Endothelial cell of umbilical vein (primary cell): ENCODE data around the gene TNFRSF21. TPM values are rescaled to one million over a fixed set of nuclear protein-coding genes. Genes with fewer than 3 reads are reported as not detected.

Experiments used
- BruUV-seq: library from RNA; stranded (reverse); fragments of 400-500 nt; replicated peaks from 2 replicates; lab custom pipeline; 2021; lab: Mats Ljungman, UMichigan
- CTCF ChIA-PET: fragments of 300-600, 350-600 bp; sonication (Branson Sonifier 250); formaldehyde crosslinking; loops from one replicate; lab custom pipeline; 2021; ENCODE audit warnings: antibody characterized with exemption, inconsistent platforms; lab: Charles Lee
- POLR2A ChIA-PET: fragments of 300-600, 350-600 bp; sonication (Branson Sonifier 250); formaldehyde crosslinking; loops from one replicate; lab custom pipeline; 2021; ENCODE audit warnings: antibody characterized with exemption, inconsistent platforms; lab: Charles Lee
- DNase-seq: peaks from one replicate; pipeline ENCODE4 v3.0.0-alpha.2; 2011; ENCODE audit warnings: low read depth, low spot score
- FAIRE-seq: peaks from 2 replicates; lab custom pipeline; 2011; peaks lifted over from hg19 to GRCh38; lab: Jason Lieb, UNC
- H2AFZ ChIP-seq: 2 replicates; pipeline ENCODE4 v1.6.0; 2012; ENCODE audit warnings: low read depth, low read length, control low read depth, inconsistent platforms
- H3K27ac ChIP-seq: 2 replicates; pipeline ENCODE4 v1.5.1; 2011; ENCODE audit warnings: low read depth, mild to moderate bottlenecking, control low read depth, low read length, moderate library complexity; ENCODE audit not compliant: insufficient read depth
- H3K27me3 ChIP-seq, 2 experiments: 2 replicates each; pipeline versions ENCODE4 v1.6.0 to v1.6.1; 2011; ENCODE audit warnings: low read length in 2 of 2, mixed read lengths in 1 of 2; ENCODE audit not compliant: control insufficient read depth in 2 of 2, insufficient read depth in 2 of 2
- H3K36me3 ChIP-seq, 2 experiments: 2 replicates in 1 of 2; 3 replicates in 1 of 2; pipeline ENCODE4 v1.5.1; 2011; ENCODE audit warnings: low read length in 2 of 2, mild to moderate bottlenecking in 1 of 2, moderate library complexity in 1 of 2; ENCODE audit not compliant: control insufficient read depth in 2 of 2, insufficient read depth in 2 of 2; ENCODE audit errors: extremely low read depth in 1 of 2
- H3K4me1 ChIP-seq: 3 replicates; pipeline ENCODE4 v1.5.1; 2011; ENCODE audit warnings: mild to moderate bottlenecking, low read length; ENCODE audit not compliant: control insufficient read depth, insufficient read depth; ENCODE audit errors: extremely low read depth
- H3K4me2 ChIP-seq: 2 replicates; pipeline ENCODE4 v1.6.1; 2011; ENCODE audit warnings: low read length, control low read depth, mixed read lengths; ENCODE audit not compliant: insufficient read depth
- H3K4me3 ChIP-seq, 3 experiments: fragments of 200-600 bp in 1 of 3; sonication (generic), shearing (Covaris generic) in 1 of 3; replicated peaks in 1 of 3; 2 replicates each; pipeline ENCODE4 v1.5.1; 2011 to 2016; ENCODE audit warnings: control low read depth in 3 of 3, low read length in 3 of 3, mild to moderate bottlenecking in 2 of 3, inconsistent platforms in 1 of 3, low read depth in 1 of 3, moderate library complexity in 1 of 3; ENCODE audit not compliant: insufficient read depth in 1 of 3
- H3K79me2 ChIP-seq: 2 replicates; pipeline ENCODE4 v1.6.0; 2012; ENCODE audit warnings: low read length, inconsistent platforms; ENCODE audit not compliant: control insufficient read depth, insufficient read depth
- H3K9ac ChIP-seq: replicated peaks from 2 replicates; pipeline ENCODE3; 2011; ENCODE audit warnings: low read length, control low read depth; ENCODE audit not compliant: insufficient read depth; ENCODE audit errors: extremely low read depth
- H3K9me1 ChIP-seq: replicated peaks from 3 replicates; pipeline ENCODE4 v1.6.0; 2011; ENCODE audit warnings: mild to moderate bottlenecking, low read length; ENCODE audit not compliant: control insufficient read depth, insufficient read depth; ENCODE audit errors: extremely low read depth
- H3K9me3 ChIP-seq: replicated peaks from 2 replicates; pipeline ENCODE4 v1.5.1; 2012; ENCODE audit warnings: low read length, inconsistent platforms; ENCODE audit not compliant: control insufficient read depth, insufficient read depth
- H4K20me1 ChIP-seq: replicated peaks from 2 replicates; pipeline ENCODE3; 2011; ENCODE audit warnings: mild to moderate bottlenecking, low read length; ENCODE audit not compliant: control insufficient read depth, insufficient read depth; ENCODE audit errors: extremely low read depth
- CTCF ChIP-seq, 2 donors: IDR thresholded peaks; 1 replicate in 1 of 2; 2 replicates in 1 of 2; pipeline ENCODE4 v1.5.1; 2011; ENCODE audit warnings: low read length in 2 of 2, mild to moderate bottlenecking in 2 of 2, moderate library complexity in 2 of 2, control low read depth in 1 of 2, inconsistent platforms in 1 of 2, low read depth in 1 of 2; ENCODE audit not compliant: insufficient read depth in 1 of 2; ENCODE audit errors: extremely low read depth in 1 of 2
- EZH2 ChIP-seq: IDR thresholded peaks from 2 replicates; pipeline ENCODE4 v1.6.1; 2012; ENCODE audit warnings: borderline replicate concordance, low read depth, mild to moderate bottlenecking, moderate library complexity, low read length, inconsistent platforms; ENCODE audit not compliant: severe bottlenecking
- FOS ChIP-seq: IDR thresholded peaks from 2 replicates; pipeline ENCODE4 v1.6.1; 2011; ENCODE audit warnings: mild to moderate bottlenecking, low read length, moderate library complexity, borderline replicate concordance; ENCODE audit not compliant: insufficient read depth
- GATA2 ChIP-seq: IDR thresholded peaks from 2 replicates; pipeline ENCODE4 v1.7.0; 2011; ENCODE audit warnings: low read depth, mild to moderate bottlenecking, moderate library complexity, mixed read lengths, low read length; ENCODE audit not compliant: insufficient read length, insufficient read depth
- JUN ChIP-seq: IDR thresholded peaks from 2 replicates; pipeline ENCODE4 v1.6.1; 2011; ENCODE audit warnings: borderline replicate concordance, low read depth; ENCODE audit not compliant: insufficient read length, insufficient read depth
- MAX ChIP-seq: IDR thresholded peaks from 2 replicates; pipeline ENCODE4 v1.6.1; 2011; ENCODE audit not compliant: insufficient read depth, insufficient read length
- MYC ChIP-seq: IDR thresholded peaks from one replicate; pipeline ENCODE4 v1.6.1; 2011; ENCODE audit warnings: mild to moderate bottlenecking, low read depth, low read length
- POLR2A ChIP-seq: IDR thresholded peaks from 2 replicates; pipeline ENCODE4 v1.6.1; 2012; ENCODE audit warnings: low read depth, mild to moderate bottlenecking, control low read depth, low read length
- POLR2AphosphoS5 ChIP-seq: IDR thresholded peaks from 2 replicates; pipeline ENCODE4 v1.6.1; 2012; ENCODE audit warnings: low read depth, mild to moderate bottlenecking, control low read depth, low read length, moderate library complexity; ENCODE audit not compliant: insufficient read depth
- dilution Hi-C: fragments of 300-500 bp; cut with MboI; formaldehyde crosslinking; loops from one replicate; pipeline ENCODE4 v1.15.0; 2019; ENCODE audit warnings: low sequenced_read_pairs; ENCODE audit not compliant: extremely low pct_ligation_motif_present
- intact Hi-C: fragments of 100-400 bp; cut with micrococcal nuclease; formaldehyde crosslinking; loops from one replicate; pipeline ENCODE4 v1.10.0; 2022
- polyA plus RNA-seq, 4 experiments: library from polyadenylated mRNA; depleted of rRNA in 3 of 4; stranded (reverse) in 3 of 4; unstranded in 1 of 4; fragments of >200 nt; gene quantifications; 2 replicates each; pipeline versions ENCODE4 v1.2.1 to v1.2.3, GENCODE V29; 2011 to 2012; ENCODE audit warnings: missing spikeins in 1 of 4
- total RNA-seq: library from RNA; stranded (reverse); gene quantifications from 2 replicates; pipeline ENCODE4 v1.2.3, GENCODE V29; 2021

The TNFRSF21 gene
- total and polyA plus RNA-seq, 2 donors (not counting 3 experiments of a cell fraction or from before 2014, with no cell fraction given) = 26.0 to 40.6 TPM

- no peaks in the 10 kb centered on the region for H3K36me3 ChIP-seq
- no peak overlapping the region for H3K27ac ChIP-seq
- CTCF ChIA-PET = no interaction called here
- no peaks in the 10 kb centered on the region for H4K20me1 ChIP-seq
- no peak for FAIRE-seq
- H2AFZ ChIP-seq = no peak overlapping the region
- H3K9ac ChIP-seq = no peak overlapping the region
- intact Hi-C loops = no loop called here
- no peak overlapping the region for H3K4me2 ChIP-seq
- H3K79me2 ChIP-seq = no peaks in the 10 kb centered on the region
- H3K4me1 ChIP-seq = no peaks in the 10 kb centered on the region
- no peaks in the 10 kb centered on the region for H3K9me1 ChIP-seq
- TF ChIP-seq MAX (no peak), MYC (no peak), FOS (no peak), POLR2A (no peak)
- BruUV-seq = no TSS peak
- H3K27me3 ChIP-seq = peaks cover 0 to 3% of the 10 kb centered on the region in 2 experiments
- no peaks in the 10 kb centered on the region for H3K9me3 ChIP-seq
- dilution Hi-C loops = no loop called here
- no peak for DNase-seq
- no peak overlapping the region for H3K4me3 ChIP-seq
- POLR2A ChIA-PET = no interaction called here
Observed at GRCh38 chr6:47357827-47358226, 48.1 kb upstream of the TNFRSF21 start.

DNA sequence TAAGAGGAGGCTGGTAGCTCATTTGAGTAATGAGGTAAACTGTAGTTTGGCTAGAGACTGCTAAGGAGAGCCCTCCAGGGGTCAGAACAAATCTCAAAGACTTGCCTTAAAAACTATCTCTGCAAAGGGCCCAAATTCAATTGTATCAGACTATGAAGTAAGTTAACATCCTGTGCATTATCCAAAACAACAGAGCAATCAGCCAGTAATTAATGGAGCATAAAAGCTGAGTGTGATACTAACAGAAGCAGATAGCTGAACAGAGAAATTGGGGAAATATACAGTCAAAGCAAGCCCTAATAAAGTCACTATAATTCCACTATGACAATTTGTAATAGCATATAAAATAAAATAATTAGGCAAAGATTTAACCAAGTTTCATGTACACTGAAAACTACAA is 45.8 kb upstream of the TNFRSF21 start:
- H3K27ac ChIP-seq = no peak overlapping the region
- no peaks in the 10 kb centered on the region for H3K4me1 ChIP-seq
- intact Hi-C loops (no loop called here), dilution Hi-C loops (no loop called here)
- no peaks in the 10 kb centered on the region for H3K9me3 ChIP-seq
- TF ChIP-seq CTCF (IDR thresholded peaks at IDR 0.05; ENCODE audit: extremely low read depth in 1 of 2, insufficient read depth in 1 of 2, low read depth in 1 of 2, low read length in 2 of 2) = no peak
- TF ChIP-seq POLR2AphosphoS5 = no peak
- no peak for TF ChIP-seq FOS
- TF ChIP-seq MYC = no peak
- TF ChIP-seq MAX = no peak
- no peak for TF ChIP-seq POLR2A
- TF ChIP-seq GATA2 = no peak
- TF ChIP-seq EZH2 = no peak
- no peak for TF ChIP-seq JUN
- H3K27me3 ChIP-seq = peaks cover 0 to 5% of the 10 kb centered on the region in 2 experiments
- H3K4me2 ChIP-seq = no peak overlapping the region
- no peaks in the 10 kb centered on the region for H3K36me3 ChIP-seq
- no peaks in the 10 kb centered on the region for H3K9me1 ChIP-seq
- no peak for FAIRE-seq
- no peak overlapping the region for H2AFZ ChIP-seq
- no peak overlapping the region for H3K4me3 ChIP-seq
- ChIA-PET POLR2A (no interaction called here), CTCF (interaction anchor here (1.8 kb wide), 1 partner anchor 11 kb away, joined by 4 read pairs; no protein-coding TSS in a partner anchor)
- H4K20me1 ChIP-seq = no peaks in the 10 kb centered on the region
- no peaks in the 10 kb centered on the region for H3K79me2 ChIP-seq
- BruUV-seq = no TSS peak
- no peak overlapping the region for H3K9ac ChIP-seq
- no peak for DNase-seq
